IPS-20b (cell line): ENCODE measurements around the gene GRM2.

Experiments used
- H3K27ac ChIP-seq: one replicate; pipeline ENCODE4 v1.5.1; 2013; ENCODE audit warnings: low read length
- H3K27me3 ChIP-seq: 2 replicates; pipeline ENCODE4 v1.6.1; 2013; ENCODE audit warnings: mild to moderate bottlenecking, low read length, inconsistent platforms; ENCODE audit not compliant: insufficient read depth
- H3K36me3 ChIP-seq: 2 replicates; pipeline ENCODE4 v1.6.1; 2013; ENCODE audit warnings: low read depth, mild to moderate bottlenecking, inconsistent platforms, low read length, moderate library complexity; ENCODE audit not compliant: insufficient read depth
- H3K4me1 ChIP-seq: 2 replicates; pipeline ENCODE4 v1.6.1; 2013; ENCODE audit warnings: mild to moderate bottlenecking, control low read depth, inconsistent platforms, low read length, moderate library complexity; ENCODE audit not compliant: insufficient read depth
- H3K4me3 ChIP-seq: 2 replicates; pipeline ENCODE4 v1.5.1; 2013; ENCODE audit warnings: mild to moderate bottlenecking, low read length, inconsistent platforms
- H3K9ac ChIP-seq: 2 replicates; pipeline ENCODE4 v1.6.1; 2013; ENCODE audit warnings: low read depth, mild to moderate bottlenecking, inconsistent platforms, low read length, moderate library complexity
- H3K9me3 ChIP-seq: 2 replicates; pipeline ENCODE4 v1.6.1; 2013; ENCODE audit warnings: mild to moderate bottlenecking, low read depth, low read length, inconsistent platforms; ENCODE audit not compliant: insufficient read depth

GRM2 gene

GRCh38 chr3:51709004-51709420, 2.1 kb downstream of the GRM2 start:
- Histone ChIP-seq H3K4me1 (peaks cover 4% of the 10 kb centered on the region; the same call in 1 of the 2 replicates), H3K36me3 (no peaks in the 10 kb centered on the region), H3K9me3 (no peaks in the 10 kb centered on the region), H3K27ac (no peak overlapping the region), H3K9ac (no peak overlapping the region), H3K4me3 (no peak overlapping the region), H3K27me3 (peaks cover 33% of the 10 kb centered on the region)

DNA sequence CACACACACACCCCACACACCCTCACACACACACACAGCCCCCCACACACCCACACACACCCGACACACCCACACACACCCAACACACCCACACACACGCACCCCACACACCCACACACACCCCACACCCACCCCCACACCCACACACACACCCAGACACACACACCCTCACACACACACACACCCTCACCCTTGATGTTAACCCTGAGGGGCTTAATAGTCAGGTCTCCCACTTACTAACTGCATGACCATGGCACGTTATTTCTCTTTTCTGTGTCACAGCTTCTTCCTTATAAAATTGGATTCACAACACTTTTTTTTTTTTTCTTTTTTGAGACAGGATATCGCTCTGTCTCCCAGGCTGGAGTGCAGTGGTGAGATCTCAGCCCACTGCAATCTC, 2.8 kb downstream of the GRM2 start:
- Histone ChIP-seq H3K27me3 (peaks cover 33% of the 10 kb centered on the region), H3K27ac (no peak overlapping the region), H3K4me1 (no peaks in the 10 kb centered on the region), H3K36me3 (no peaks in the 10 kb centered on the region), H3K4me3 (no peak overlapping the region), H3K9ac (no peak overlapping the region), H3K9me3 (no peaks in the 10 kb centered on the region)

DNA sequence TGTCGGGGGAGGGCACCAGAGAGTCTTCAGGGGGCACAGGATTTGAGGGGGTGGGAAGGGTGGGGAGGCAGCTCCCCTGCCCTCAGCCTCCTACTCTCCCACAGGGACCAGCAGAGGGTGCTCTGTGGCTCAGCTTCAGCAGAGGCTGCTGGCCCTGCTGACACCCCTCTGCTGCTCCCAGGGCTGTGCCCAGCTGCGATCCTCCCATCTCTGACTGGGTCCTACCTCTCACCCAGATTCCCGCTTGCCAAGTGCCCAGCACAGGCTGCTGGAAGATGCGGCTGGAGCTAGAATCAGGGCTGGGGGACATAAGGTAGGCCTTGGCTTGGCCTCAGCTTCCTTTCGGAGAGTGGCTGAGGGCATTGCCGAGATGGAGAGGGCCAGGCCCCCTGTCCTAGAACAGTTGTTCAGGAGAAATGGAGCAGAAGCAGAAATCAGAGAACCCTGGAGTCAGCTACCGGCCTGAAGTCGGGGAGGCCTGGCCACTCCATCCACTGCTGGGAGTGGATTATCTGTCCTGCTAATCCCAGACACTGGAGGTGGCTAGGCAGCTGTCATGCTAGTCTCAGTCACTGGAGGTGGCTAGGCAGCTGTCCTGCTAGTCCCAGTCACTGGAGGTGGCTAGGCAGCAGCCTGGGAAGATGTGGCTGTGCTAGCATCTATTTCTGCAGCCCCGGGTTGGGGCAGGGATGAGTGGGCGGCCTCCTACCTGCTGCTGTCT, 3.9 kb downstream of the GRM2 start:
- H3K9me3 ChIP-seq = no peaks in the 10 kb centered on the region
- H3K27ac ChIP-seq = no peak overlapping the region
- peaks cover 32% of the 10 kb centered on the region for H3K27me3 ChIP-seq
- H3K4me3 ChIP-seq = no peak overlapping the region
- no peaks in the 10 kb centered on the region for H3K36me3 ChIP-seq
- no peak overlapping the region for H3K9ac ChIP-seq
- no peaks in the 10 kb centered on the region for H3K4me1 ChIP-seq

DNA sequence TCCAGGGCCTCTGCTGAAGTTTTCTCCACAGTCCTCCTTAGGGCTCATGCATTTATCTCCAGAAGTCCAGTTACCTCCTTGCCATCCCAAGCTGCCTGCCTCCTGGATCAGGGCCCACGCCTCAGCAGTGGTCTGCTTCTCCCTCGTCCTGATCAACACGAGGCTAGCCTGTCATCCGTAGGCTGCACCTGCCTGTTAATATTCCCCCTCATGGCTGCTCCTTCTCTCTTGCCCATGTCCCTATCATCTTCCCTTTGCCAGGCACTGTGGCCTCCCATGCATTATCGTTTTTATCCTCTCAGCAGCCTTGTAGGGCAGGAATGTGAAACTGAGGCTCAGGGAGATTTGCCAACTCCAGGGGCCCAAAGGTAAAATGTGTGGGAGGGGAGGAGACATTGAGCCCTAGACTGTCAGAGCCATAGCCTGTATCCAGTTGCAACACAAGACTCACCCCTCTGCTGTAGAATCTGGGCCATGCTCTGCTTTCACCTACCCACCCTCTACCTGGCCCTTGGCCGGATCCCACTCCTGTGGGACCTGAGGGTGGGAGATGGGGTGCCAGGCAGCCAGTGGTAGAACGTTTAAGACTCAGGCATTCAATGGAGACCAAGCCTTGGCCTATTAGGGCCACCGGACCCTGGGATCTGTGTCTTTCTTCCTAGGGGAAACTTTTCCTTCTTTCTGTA, 4.6 kb downstream of the GRM2 start:
- H3K9ac ChIP-seq = no peak overlapping the region
- H3K27me3 ChIP-seq = peaks cover 25% of the 10 kb centered on the region
- H3K36me3 ChIP-seq = no peaks in the 10 kb centered on the region
- no peak overlapping the region for H3K4me3 ChIP-seq
- H3K4me1 ChIP-seq = no peaks in the 10 kb centered on the region
- no peak overlapping the region for H3K27ac ChIP-seq
- H3K9me3 ChIP-seq = no peaks in the 10 kb centered on the region

DNA sequence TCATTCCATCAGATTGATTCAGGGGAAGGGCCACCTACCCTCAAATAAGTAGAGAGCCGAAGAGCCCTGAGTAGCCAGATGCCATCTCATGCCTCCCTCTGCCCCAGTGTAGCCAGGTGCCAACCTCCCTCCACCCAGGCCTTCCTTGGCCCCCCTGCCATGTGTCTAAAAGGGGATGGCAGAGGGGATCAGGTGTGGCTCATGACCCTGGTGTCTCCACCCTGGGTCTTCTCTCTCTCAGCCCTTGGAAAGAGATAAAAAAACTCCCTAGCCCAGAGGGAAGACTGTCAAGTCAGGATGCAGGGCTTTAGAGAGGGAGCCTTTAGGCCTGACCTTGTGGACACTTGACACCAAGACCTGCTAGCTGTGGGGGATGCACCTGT, 5.2 kb downstream of the GRM2 start:
- Histone ChIP-seq H3K9ac (no peak overlapping the region), H3K4me1 (no peaks in the 10 kb centered on the region), H3K27me3 (peaks cover 24% of the 10 kb centered on the region), H3K9me3 (no peaks in the 10 kb centered on the region), H3K4me3 (no peak overlapping the region), H3K27ac (no peak overlapping the region), H3K36me3 (no peaks in the 10 kb centered on the region)

DNA sequence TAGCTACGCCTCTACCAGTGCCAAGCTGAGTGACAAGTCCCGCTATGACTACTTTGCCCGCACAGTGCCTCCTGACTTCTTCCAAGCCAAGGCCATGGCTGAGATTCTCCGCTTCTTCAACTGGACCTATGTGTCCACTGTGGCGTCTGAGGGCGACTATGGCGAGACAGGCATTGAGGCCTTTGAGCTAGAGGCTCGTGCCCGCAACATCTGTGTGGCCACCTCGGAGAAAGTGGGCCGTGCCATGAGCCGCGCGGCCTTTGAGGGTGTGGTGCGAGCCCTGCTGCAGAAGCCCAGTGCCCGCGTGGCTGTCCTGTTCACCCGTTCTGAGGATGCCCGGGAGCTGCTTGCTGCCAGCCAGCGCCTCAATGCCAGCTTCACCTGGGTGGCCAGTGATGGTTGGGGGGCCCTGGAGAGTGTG, 5.7 kb downstream of the GRM2 start:
- Histone ChIP-seq H3K27ac (no peak overlapping the region), H3K4me1 (no peaks in the 10 kb centered on the region), H3K9ac (no peak overlapping the region), H3K27me3 (peaks cover 19% of the 10 kb centered on the region), H3K36me3 (no peaks in the 10 kb centered on the region), H3K9me3 (no peaks in the 10 kb centered on the region), H3K4me3 (no peak overlapping the region)

DNA sequence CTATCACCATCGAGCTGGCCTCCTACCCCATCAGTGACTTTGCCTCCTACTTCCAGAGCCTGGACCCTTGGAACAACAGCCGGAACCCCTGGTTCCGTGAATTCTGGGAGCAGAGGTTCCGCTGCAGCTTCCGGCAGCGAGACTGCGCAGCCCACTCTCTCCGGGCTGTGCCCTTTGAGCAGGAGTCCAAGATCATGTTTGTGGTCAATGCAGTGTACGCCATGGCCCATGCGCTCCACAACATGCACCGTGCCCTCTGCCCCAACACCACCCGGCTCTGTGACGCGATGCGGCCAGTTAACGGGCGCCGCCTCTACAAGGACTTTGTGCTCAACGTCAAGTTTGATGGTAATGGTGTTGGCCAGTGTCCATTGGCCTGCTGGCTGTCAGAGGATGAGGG, 6.1 kb downstream of the GRM2 start:
- no peak overlapping the region for H3K9ac ChIP-seq
- no peak overlapping the region for H3K4me3 ChIP-seq
- no peak overlapping the region for H3K27ac ChIP-seq
- H3K27me3 ChIP-seq = peaks cover 15% of the 10 kb centered on the region
- H3K36me3 ChIP-seq = no peaks in the 10 kb centered on the region
- no peaks in the 10 kb centered on the region for H3K4me1 ChIP-seq
- no peaks in the 10 kb centered on the region for H3K9me3 ChIP-seq

DNA sequence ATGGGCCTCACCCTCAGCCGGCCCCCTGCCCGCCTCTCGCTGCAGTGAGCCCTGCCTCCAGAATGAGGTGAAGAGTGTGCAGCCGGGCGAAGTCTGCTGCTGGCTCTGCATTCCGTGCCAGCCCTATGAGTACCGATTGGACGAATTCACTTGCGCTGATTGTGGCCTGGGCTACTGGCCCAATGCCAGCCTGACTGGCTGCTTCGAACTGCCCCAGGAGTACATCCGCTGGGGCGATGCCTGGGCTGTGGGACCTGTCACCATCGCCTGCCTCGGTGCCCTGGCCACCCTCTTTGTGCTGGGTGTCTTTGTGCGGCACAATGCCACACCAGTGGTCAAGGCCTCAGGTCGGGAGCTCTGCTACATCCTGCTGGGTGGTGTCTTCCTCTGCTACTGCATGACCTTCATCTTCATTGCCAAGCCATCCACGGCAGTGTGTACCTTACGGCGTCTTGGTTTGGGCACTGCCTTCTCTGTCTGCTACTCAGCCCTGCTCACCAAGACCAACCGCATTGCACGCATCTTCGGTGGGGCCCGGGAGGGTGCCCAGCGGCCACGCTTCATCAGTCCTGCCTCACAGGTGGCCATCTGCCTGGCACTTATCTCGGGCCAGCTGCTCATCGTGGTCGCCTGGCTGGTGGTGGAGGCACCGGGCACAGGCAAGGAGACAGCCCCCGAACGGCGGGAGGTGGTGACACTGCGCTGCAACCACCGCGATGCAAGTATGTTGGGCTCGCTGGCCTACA, 8.5 kb downstream of the GRM2 start:
- H3K27me3 ChIP-seq = no peaks in the 10 kb centered on the region
- no peaks in the 10 kb centered on the region for H3K36me3 ChIP-seq
- no peak overlapping the region for H3K27ac ChIP-seq
- no peaks in the 10 kb centered on the region for H3K9me3 ChIP-seq
- H3K4me1 ChIP-seq = peaks cover 2% of the 10 kb centered on the region; the same call in 1 of the 2 replicates
- no peak overlapping the region for H3K9ac ChIP-seq
- no peak overlapping the region for H3K4me3 ChIP-seq

GRCh38 chr3:51715977-51716294, 9.1 kb downstream of the GRM2 start:
- H3K4me3 ChIP-seq = no peak overlapping the region
- peaks cover 2% of the 10 kb centered on the region; the same call in 1 of the 2 replicates for H3K4me1 ChIP-seq
- no peak overlapping the region for H3K27ac ChIP-seq
- no peaks in the 10 kb centered on the region for H3K36me3 ChIP-seq
- H3K9ac ChIP-seq = no peak overlapping the region
- H3K9me3 ChIP-seq = no peaks in the 10 kb centered on the region
- no peaks in the 10 kb centered on the region for H3K27me3 ChIP-seq

DNA sequence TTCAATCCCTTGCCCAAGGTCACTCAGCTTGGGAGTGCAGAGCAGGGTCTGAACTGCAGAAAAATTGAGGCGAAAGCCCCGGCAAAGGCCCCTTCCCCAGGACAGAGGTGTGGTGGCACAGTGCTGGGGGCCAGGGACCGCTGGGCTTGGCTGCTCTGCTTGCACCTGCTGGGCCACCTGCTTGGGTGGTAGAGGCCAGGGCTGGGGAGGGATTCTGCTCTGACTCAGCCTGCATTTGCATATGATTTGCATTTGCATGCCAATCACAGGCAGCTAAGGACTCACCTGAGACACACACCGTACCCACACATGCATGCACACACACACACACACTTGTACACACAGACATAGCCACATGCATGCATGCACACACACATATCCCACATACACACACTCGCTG, 9.9 kb downstream of the GRM2 start:
- no peaks in the 10 kb centered on the region for H3K9me3 ChIP-seq

DNA sequence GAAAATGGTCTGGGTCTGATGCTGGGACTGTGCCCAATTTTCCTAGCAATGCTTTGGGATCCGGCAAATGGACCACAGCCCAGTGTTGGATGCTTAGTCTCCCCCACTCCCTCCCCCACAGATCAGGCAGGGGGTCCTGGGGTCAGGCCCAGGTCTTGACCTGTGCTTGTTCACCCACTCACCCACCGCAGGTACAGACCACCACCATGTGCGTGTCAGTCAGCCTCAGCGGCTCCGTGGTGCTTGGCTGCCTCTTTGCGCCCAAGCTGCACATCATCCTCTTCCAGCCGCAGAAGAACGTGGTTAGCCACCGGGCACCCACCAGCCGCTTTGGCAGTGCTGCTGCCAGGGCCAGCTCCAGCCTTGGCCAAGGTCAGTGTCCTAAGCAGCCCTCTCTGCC, 10.6 kb downstream of the GRM2 start:
- Histone ChIP-seq H3K4me1 (peaks cover 2% of the 10 kb centered on the region; the same call in 1 of the 2 replicates), H3K27ac (no peak overlapping the region), H3K4me3 (no peak overlapping the region), H3K9ac (no peak overlapping the region), H3K36me3 (no peaks in the 10 kb centered on the region), H3K9me3 (no peaks in the 10 kb centered on the region), H3K27me3 (no peaks in the 10 kb centered on the region)

More for the DNA sequence above, 9.9 kb downstream of the GRM2 start:
- H3K27me3 ChIP-seq = no peaks in the 10 kb centered on the region
- no peak overlapping the region for H3K4me3 ChIP-seq
- H3K4me1 ChIP-seq = peaks cover 2% of the 10 kb centered on the region; the same call in 1 of the 2 replicates
- no peak overlapping the region for H3K9ac ChIP-seq
- H3K36me3 ChIP-seq = no peaks in the 10 kb centered on the region
- no peak overlapping the region for H3K27ac ChIP-seq

GRCh38 chr3:51717947-51718346, 11.1 kb downstream of the GRM2 start:
- Histone ChIP-seq H3K9ac (no peak overlapping the region), H3K4me1 (peaks cover 2% of the 10 kb centered on the region; the same call in 1 of the 2 replicates), H3K4me3 (no peak overlapping the region), H3K9me3 (no peaks in the 10 kb centered on the region), H3K27me3 (no peaks in the 10 kb centered on the region), H3K27ac (no peak overlapping the region), H3K36me3 (no peaks in the 10 kb centered on the region)
